Measurements from ENCODE around the gene MYO1E. TPM values are rescaled to one million over a fixed set of nuclear protein-coding genes. Genes with fewer than 3 reads are reported as not detected.

The MYO1E gene
- total RNA-seq: 124 and 161 TPM in 2 replicates

DNA sequence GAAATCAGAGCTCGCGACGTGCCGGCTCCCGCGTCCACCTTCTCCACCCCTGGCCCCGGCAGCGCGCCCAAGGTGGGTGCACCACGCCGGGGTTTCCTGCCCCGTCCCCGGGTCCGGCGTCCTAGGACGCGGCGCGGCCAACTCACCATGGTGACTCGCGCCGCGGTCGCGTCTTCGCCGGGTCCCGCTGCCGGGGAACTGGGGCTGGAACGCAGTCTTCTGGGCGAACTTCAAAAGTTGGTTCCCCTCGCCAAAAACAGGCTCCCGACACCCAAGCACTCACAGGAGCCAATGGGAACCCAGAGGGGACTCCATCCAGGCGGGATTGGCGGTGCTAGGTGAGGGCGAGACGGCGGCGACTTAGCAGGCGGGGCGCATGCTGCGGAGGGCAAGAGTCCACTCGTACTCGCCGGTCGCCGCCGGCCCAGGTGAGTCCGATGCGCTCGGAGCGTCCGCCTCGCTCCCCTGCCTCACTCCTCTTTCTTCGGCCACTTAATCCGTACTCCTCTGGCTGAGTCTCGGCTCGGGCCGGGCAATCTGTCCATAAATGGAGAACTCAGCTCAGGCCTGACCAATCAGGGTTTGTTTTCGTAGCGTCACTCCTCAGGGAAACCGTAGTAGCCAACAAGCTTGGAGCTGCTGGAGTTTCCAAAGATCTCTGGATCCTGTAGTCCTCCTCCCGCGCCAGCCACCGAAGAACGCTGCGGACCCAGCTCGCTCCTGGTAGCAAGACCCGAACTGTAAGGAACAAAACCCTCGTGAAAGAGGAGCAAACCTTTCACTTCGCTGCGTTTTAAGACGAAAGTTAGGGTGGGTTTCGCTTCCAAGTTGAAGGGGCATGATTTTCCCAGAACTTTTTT, at the start of gene MYO1E:
Gene MYO1E, minus strand, starts transcription at position 520 of the 860 bp plus-strand sequence. Its CDS starts 371 bp downstream, at position 149.

GRCh38 chr15:59206623-59207183, 166.0 kb downstream of the MYO1E start, which contains the start of gene LDHAL6B:
Gene LDHAL6B, plus strand, starts transcription at chr15:59206843. Its CDS starts 98 bp downstream, at chr15:59206941.

DNA sequence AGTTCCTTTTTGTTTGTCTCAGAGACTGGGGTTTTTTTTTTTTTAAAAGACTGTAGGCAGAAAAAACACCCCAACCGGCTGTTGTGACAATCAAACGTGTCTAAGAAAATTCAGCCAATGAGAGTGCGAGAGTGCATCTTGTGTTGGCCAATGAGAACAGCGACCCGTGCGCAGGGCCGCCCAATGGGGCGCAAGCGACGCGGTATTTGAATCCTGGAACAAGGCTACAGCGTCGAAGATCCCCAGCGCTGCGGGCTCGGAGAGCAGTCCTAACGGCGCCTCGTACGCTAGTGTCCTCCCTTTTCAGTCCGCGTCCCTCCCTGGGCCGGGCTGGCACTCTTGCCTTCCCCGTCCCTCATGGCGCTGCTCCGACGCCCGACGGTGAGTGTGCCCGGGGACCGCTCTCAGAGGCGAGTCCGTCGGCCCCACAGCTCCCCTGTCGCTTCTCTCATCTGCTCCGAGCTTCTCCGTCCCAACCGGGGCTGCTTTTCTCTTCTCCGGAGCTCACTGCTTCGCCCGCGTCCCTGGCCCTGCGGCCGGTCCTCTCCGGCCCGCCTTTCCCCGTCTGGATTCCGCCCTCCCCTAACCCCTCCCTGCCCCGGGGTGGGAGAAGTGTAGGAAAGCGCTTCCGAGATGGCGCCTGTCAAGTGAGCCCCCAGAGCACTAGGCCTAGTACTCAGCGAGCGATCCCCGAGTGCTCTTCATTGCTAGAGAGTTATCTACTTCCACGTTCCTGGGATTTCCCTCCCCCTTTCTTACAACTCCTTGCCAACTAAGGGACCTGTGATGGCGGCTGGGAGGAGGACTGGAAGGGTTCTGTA, 267.5 kb downstream of the MYO1E start, which contains the start of gene CCNB2:
Gene CCNB2, plus strand, starts transcription at position 235 of the 821 bp plus-strand sequence. Its CDS starts 123 bp downstream, at position 358.

Small RNAs within 50 kb of the gene (small RNA-seq; reads per million reads assigned to genes)
- gene MIR2116 (ENCODE audit: low replicate concordance) (3.1 reads per million, percentile 79 among the genes with 10 or more reads in this experiment), gene RF00019 (ENCODE audit: low replicate concordance) (not detected), gene RNU4-80P (ENCODE audit: low replicate concordance) (0.16 reads per million), gene RNU6-212P (ENCODE audit: low replicate concordance) (not detected)

Other genes starting within 250 kb of the MYO1E start
- not detected in 2 replicates for gene LDHAL6B, start 166.0 kb downstream of the MYO1E start, total RNA-seq
- gene FAM81A, start 65.3 kb upstream of the MYO1E start, total RNA-seq: 0.29 TPM in 1 of 2 replicates, not detected in the other
- gene GCNT3, start 238.9 kb upstream of the MYO1E start, total RNA-seq: under 0.01 TPM in 1 of 2 replicates, not detected in the other

Data from placental pericyte (primary cell).